ENCODE results near the gene ADRA2B. TPM values are rescaled to one million over a fixed set of nuclear protein-coding genes. Genes with fewer than 3 reads are reported as not detected.

Gene ADRA2B
- total RNA-seq, 6 experiments from 2014 or later: not detected

DNA sequence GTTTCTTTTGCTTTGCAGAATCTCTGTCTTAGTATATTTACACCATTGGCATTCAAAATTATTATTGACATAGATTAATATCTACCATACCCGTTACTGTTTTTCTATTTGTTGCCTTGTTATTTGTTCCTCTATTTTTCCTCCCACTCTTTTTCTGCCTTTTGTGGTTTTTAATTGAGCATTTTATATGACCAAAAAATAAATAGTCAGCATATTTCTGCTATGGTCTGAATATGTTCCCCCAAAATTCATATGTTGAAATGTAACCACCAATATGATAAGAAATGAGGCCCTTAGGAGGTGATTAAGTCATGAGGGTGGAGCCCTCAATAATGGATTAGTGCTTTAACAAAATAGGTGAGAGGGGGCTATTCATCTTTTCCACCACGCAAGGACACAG, 35.3 kb downstream of the ADRA2B start:
- Mint-ChIP-seq H3K4me1 (ENCODE audit: low read depth) (no peaks in the 10 kb centered on the region), H3K27ac (no peak overlapping the region), H3K4me3 (no peak overlapping the region), H3K27me3 (ENCODE audit: insufficient read depth) (peaks cover 16% of the 10 kb centered on the region), H3K36me3 (ENCODE audit: low read depth) (no peaks in the 10 kb centered on the region), H3K9me3 (no peaks in the 10 kb centered on the region; the same call in 1 of the 2 replicates)
- no peak for DNase-seq
- TF ChIP-seq, protein P1, sequence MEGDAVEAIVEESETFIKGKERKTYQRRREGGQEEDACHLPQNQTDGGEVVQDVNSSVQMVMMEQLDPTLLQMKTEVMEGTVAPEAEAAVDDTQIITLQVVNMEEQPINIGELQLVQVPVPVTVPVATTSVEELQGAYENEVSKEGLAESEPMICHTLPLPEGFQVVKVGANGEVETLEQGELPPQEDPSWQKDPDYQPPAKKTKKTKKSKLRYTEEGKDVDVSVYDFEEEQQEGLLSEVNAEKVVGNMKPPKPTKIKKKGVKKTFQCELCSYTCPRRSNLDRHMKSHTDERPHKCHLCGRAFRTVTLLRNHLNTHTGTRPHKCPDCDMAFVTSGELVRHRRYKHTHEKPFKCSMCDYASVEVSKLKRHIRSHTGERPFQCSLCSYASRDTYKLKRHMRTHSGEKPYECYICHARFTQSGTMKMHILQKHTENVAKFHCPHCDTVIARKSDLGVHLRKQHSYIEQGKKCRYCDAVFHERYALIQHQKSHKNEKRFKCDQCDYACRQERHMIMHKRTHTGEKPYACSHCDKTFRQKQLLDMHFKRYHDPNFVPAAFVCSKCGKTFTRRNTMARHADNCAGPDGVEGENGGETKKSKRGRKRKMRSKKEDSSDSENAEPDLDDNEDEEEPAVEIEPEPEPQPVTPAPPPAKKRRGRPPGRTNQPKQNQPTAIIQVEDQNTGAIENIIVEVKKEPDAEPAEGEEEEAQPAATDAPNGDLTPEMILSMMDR (IDR thresholded peaks at IDR 0.05): no peak

DNA sequence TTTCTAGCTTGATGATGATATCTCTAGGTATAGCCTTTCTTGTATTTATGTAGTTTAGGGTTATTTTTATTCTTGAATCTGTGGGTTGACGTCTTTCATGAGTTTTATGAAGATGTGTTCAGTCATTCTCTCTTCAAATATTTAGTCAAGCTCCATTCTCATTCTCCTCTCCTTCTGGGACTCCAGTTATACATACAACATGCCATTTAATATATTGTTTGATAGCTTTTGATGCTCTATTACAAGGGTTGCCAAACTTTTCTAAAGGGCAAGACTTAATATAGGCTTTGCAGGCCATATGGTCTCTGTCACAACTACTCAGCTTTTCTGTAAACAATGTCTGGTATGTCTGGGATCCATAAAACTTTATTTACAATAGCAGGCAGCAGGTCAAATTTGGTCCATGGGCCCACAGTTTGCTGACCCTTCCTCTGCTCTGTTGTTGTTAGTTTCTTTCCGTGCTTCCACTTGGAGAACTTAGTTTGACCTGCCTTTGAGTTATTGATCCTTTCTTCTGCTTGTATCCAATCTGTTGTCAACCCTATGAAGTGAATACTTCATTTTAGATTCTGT, 41.1 kb downstream of the ADRA2B start:
- Mint-ChIP-seq H3K4me3 (no peak overlapping the region), H3K4me1 (ENCODE audit: low read depth) (no peaks in the 10 kb centered on the region; the same call in 1 of the 2 replicates), H3K27ac (no peak overlapping the region), H3K9me3 (no peaks in the 10 kb centered on the region; the same call in 1 of the 2 replicates), H3K36me3 (ENCODE audit: low read depth) (no peaks in the 10 kb centered on the region), H3K27me3 (ENCODE audit: insufficient read depth) (peaks cover 41% of the 10 kb centered on the region)
- TF ChIP-seq, protein P1 (IDR thresholded peaks at IDR 0.05): no peak
- no peak for DNase-seq

DNA sequence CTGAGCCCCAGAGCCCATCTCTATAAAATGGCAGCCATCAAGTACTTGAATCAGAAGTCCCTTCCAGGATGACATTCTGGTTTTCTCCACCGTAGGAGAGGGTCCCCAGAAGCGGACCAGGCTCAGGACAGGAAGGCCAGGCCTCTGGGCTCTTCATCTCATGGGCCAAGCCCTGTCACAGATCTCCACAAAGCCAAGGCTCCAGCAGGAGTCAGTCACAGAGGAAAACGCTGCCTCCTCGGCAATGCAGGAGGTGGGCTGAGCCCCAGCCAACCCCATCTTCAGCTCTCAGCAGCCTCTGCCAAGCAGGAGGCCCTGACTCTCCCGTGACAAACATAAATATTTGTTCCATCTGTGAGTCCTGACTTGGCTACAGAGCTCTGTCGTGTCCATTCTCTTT, 42.2 kb downstream of the ADRA2B start:
- Mint-ChIP-seq H3K4me1 (ENCODE audit: low read depth) (no peaks in the 10 kb centered on the region; the same call in 1 of the 2 replicates), H3K9me3 (no peaks in the 10 kb centered on the region; the same call in 1 of the 2 replicates), H3K27me3 (ENCODE audit: insufficient read depth) (peaks cover 38% of the 10 kb centered on the region), H3K4me3 (no peak overlapping the region), H3K36me3 (ENCODE audit: low read depth) (no peaks in the 10 kb centered on the region), H3K27ac (no peak overlapping the region)
- TF ChIP-seq, protein P1 (IDR thresholded peaks at IDR 0.05): no peak
- no peak for DNase-seq

DNA sequence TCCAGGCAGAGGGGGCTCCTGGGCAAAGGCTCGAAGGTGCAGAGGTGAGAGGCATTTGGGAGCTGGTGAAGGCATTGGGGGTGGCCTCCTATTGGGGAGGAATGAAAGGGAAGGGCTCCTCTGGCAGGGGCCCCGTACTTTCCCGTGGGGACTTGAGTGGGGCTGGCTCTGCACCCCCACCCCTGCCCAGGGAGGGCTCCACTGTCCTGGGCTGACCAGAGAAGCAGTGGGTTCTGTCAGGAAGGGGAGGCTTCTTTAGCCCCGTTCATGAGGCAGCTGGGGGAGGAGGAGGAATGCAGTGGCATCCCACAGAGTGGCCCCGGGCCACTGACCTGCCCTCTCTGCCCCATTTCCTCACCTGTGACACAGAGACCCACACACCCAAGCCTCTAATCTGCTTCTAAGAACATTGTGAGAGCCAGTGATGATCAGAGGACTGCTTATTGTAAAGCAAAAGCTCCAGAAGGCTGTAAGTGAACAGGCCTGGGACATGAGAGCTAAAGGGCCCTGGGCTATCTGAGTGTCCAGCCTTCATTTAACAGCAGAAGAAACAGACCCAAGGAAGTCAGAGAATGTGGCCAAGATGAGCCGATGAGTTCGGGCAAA, 43.1 kb downstream of the ADRA2B start:
- Mint-ChIP-seq H3K9me3 (no peaks in the 10 kb centered on the region; the same call in 1 of the 2 replicates), H3K27me3 (ENCODE audit: insufficient read depth) (peaks cover 38% of the 10 kb centered on the region), H3K36me3 (ENCODE audit: low read depth) (no peaks in the 10 kb centered on the region), H3K4me1 (ENCODE audit: low read depth) (no peaks in the 10 kb centered on the region; the same call in 1 of the 2 replicates), H3K4me3 (no peak overlapping the region), H3K27ac (no peak overlapping the region)
- no peak for DNase-seq
- TF ChIP-seq, protein P1 (IDR thresholded peaks at IDR 0.05): no peak

DNA sequence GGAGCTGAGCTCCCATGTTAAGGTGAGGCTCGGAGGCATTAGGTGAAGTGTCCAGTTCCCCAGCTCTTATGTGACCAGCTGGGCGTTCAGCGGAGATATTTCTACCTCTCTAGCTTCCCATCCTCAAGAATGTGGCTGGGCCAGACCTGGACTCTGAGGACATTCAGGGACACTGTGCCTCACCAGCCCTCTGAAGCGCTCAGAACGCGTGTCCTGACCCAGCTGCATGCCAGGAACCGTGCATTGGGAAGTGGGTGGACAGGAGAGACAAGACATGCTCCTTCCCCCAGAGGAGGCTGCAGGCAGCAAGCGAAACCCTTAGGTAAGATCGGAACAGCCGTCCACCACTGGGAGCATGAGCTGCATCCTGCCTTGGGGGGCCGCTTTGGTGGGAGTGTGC, 43.6 kb downstream of the ADRA2B start:
- TF ChIP-seq, protein P1 (IDR thresholded peaks at IDR 0.05): no peak
- no peaks in the 10 kb centered on the region for H3K36me3 Mint-ChIP-seq (ENCODE audit: low read depth)
- no peaks in the 10 kb centered on the region; the same call in 1 of the 2 replicates for H3K4me1 Mint-ChIP-seq (ENCODE audit: low read depth)
- H3K4me3 Mint-ChIP-seq: no peak overlapping the region
- H3K27ac Mint-ChIP-seq: no peak overlapping the region
- peaks cover 41% of the 10 kb centered on the region for H3K27me3 Mint-ChIP-seq (ENCODE audit: insufficient read depth)
- H3K9me3 Mint-ChIP-seq: no peaks in the 10 kb centered on the region; the same call in 1 of the 2 replicates
- DNase-seq: no peak
